Effector memory CD4-positive, alpha-beta T cell (primary cell): Measurements from ENCODE around the gene NPHP4.

ENCODE experiments used
- DNase-seq, 3 donors: peaks; one replicate each; pipeline ENCODE4 v3.0.0-alpha.2; 2020
- H3K27ac ChIP-seq: 2 replicates; pipeline ENCODE4 v1.7.0; 2013; ENCODE audit warnings: mild to moderate bottlenecking, low read length, moderate library complexity; ENCODE audit not compliant: insufficient read depth, poor library complexity, severe bottlenecking
- H3K27me3 ChIP-seq: replicated peaks from 2 replicates; pipeline ENCODE4 v1.7.0; 2013; ENCODE audit warnings: mild to moderate bottlenecking, low read length; ENCODE audit not compliant: insufficient read depth, control insufficient read depth, poor library complexity, severe bottlenecking
- H3K36me3 ChIP-seq: 2 replicates; pipeline ENCODE4 v1.7.0; 2013; ENCODE audit warnings: mild to moderate bottlenecking, low read length, moderate library complexity; ENCODE audit not compliant: control insufficient read depth, insufficient read depth
- H3K4me1 ChIP-seq: 2 replicates; pipeline ENCODE4 v1.7.0; 2013; ENCODE audit warnings: low read length, mild to moderate bottlenecking; ENCODE audit not compliant: control insufficient read depth, insufficient read depth, poor library complexity, severe bottlenecking
- H3K4me3 ChIP-seq: 2 replicates; pipeline ENCODE4 v1.7.0; 2013; ENCODE audit warnings: low read length, low read depth, mild to moderate bottlenecking; ENCODE audit not compliant: insufficient read depth, poor library complexity, severe bottlenecking
- H3K9me3 ChIP-seq: 2 replicates; pipeline ENCODE4 v1.7.0; 2013; ENCODE audit warnings: mild to moderate bottlenecking, low read length, moderate library complexity; ENCODE audit not compliant: control insufficient read depth

Gene NPHP4

DNA sequence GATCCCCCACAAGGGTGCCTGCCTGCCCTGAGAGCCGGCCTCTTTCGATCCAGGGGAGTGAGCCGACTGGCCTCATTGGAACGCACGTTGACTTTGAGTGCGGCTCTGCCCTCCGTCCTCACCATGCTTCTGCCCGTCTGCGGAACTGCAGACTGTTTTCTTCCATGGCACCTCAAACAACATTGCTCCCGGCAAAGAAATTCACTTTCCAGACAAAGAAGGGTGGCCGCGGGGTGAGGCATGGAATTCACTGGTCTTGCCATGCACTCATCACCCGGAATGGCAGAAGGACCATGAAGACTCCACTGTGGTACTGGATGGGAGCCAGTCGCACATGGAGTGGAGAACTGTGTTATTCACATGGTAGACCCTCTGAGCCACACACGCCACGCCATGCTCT is 169.5 kb downstream of the NPHP4 start:
- H3K4me3 ChIP-seq: no peak overlapping the region
- peaks cover 4% of the 10 kb centered on the region for H3K27me3 ChIP-seq
- no peaks in the 10 kb centered on the region for H3K36me3 ChIP-seq
- no peaks in the 10 kb centered on the region for H3K4me1 ChIP-seq
- H3K27ac ChIP-seq: no peak overlapping the region
- DNase-seq: no peak
- no peaks in the 10 kb centered on the region for H3K9me3 ChIP-seq

DNA sequence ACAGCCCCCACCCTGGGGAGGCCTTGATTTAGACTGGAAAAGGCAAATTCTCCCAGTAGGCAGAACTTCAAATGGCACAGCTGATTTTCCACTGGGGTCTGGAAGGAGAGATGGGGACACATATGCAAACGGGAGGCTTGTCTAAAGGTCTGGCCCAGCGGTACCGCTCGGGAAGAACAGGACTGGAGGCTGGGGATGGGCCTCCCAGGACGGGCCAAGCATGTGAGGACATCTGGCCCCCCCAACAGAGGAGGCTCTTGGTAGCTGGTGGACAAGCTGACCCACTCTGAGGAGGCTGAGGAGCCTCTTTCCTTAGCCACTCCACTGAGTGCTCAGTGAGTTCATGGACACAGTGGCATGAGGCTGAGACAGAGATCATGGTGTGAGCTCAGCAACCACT is 170.0 kb downstream of the NPHP4 start:
- no peak for DNase-seq
- Histone ChIP-seq H3K4me3 (no peak overlapping the region), H3K27ac (no peak overlapping the region), H3K36me3 (no peaks in the 10 kb centered on the region), H3K4me1 (no peaks in the 10 kb centered on the region), H3K27me3 (peaks cover 7% of the 10 kb centered on the region), H3K9me3 (no peaks in the 10 kb centered on the region)

GRCh38 chr1:5821540-5822176 is 170.6 kb downstream of the NPHP4 start:
- Histone ChIP-seq H3K27ac (no peak overlapping the region), H3K36me3 (no peaks in the 10 kb centered on the region), H3K9me3 (no peaks in the 10 kb centered on the region), H3K27me3 (peaks cover 8% of the 10 kb centered on the region), H3K4me1 (no peaks in the 10 kb centered on the region), H3K4me3 (no peak overlapping the region)
- DNase-seq: no peak

- Histone ChIP-seq H3K9me3 (no peaks in the 10 kb centered on the region), H3K27ac (no peak overlapping the region)
Observed at GRCh38 chr1:5820026-5820421, 172.2 kb downstream of the NPHP4 start.

DNA sequence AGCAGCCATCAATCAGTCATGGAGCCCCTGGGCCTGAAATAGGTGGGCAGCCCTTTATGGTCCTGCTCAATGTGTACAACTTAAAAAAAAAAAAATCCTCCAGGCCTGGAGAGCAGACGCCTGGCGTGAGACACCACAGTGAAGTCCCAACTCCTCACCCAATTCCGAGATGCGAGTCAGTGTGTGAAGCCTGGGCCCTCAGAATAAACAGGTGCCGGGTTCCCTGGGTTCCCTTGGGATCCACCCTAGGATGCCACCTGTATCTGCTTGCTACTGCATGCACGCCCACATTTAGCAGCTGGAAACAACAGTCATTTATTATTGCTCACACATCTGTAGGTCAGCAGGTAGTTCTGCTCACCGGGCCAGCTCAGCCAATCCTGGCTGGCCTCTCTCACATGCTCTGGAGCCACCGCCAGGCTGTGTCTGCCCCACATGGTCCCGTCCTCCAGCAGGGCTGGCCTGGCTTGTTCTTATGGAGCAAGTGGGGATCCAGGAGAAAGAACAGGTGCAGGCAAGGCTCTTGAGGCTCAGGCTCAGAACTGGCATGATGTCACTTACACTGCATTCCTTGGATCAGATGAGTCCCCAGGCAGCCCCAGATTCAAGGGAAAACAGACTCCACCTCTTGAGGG is 172.7 kb downstream of the NPHP4 start:
- Histone ChIP-seq H3K9me3 (no peaks in the 10 kb centered on the region), H3K27ac (no peak overlapping the region), H3K4me3 (no peak overlapping the region), H3K27me3 (peaks cover 8% of the 10 kb centered on the region), H3K36me3 (no peaks in the 10 kb centered on the region), H3K4me1 (no peaks in the 10 kb centered on the region)
- DNase-seq: no peak

More at GRCh38 chr1:5820026-5820421, 172.2 kb downstream of the NPHP4 start:
- no peaks in the 10 kb centered on the region for H3K36me3 ChIP-seq
- H3K4me3 ChIP-seq: no peak overlapping the region
- no peaks in the 10 kb centered on the region for H3K4me1 ChIP-seq
- peaks cover 8% of the 10 kb centered on the region for H3K27me3 ChIP-seq
- no peak for DNase-seq

DNA sequence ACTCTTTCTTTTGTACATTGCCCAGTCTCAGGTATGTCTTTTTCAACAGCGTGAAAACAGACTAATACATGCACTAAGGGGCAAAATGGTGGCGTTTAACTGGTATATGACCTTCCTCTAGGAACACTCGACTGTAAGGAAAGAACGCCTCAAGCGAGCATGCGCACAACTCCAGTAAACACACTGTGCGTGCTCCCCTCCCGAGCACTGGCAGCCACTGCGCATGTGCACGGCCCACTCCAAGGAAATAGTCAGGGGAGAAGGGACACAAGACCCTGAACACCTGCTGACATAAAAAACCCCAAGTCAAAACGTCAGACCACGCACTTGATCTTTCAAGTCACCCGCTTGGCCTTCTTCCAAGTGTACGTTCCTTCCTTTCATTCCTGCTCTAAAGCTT is 173.5 kb downstream of the NPHP4 start:
- Histone ChIP-seq H3K4me3 (no peak overlapping the region), H3K4me1 (no peaks in the 10 kb centered on the region), H3K27me3 (peaks cover 8% of the 10 kb centered on the region), H3K9me3 (no peaks in the 10 kb centered on the region), H3K36me3 (no peaks in the 10 kb centered on the region), H3K27ac (no peak overlapping the region)
- no peak for DNase-seq

GRCh38 chr1:5815716-5816115 is 176.5 kb downstream of the NPHP4 start:
- Histone ChIP-seq H3K27me3 (peaks cover 8% of the 10 kb centered on the region), H3K9me3 (no peaks in the 10 kb centered on the region), H3K36me3 (no peaks in the 10 kb centered on the region), H3K27ac (no peak overlapping the region), H3K4me1 (no peaks in the 10 kb centered on the region), H3K4me3 (no peak overlapping the region)
- DNase-seq: no peak

DNA sequence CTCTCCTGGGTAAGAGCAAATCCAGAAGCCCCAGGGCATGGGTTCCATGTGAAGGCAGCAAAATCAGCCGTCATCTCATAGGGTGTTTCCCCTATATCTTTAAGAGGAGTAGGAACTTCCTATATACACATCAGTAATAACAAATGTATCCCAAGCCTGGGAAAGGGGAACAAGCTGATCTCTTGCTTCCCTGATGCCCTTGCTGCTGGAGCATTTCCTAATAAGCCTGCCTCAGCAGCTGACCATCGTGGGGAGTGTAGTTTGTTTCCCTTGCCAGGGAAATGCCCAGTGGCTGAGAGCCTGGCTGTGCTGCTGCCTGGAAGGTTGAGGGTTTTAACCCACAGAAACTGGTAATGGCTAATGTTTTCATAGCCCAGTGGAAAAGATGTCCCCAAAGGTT is 177.0 kb downstream of the NPHP4 start:
- H3K27ac ChIP-seq: no peak overlapping the region
- no peak for DNase-seq
- no peaks in the 10 kb centered on the region for H3K36me3 ChIP-seq
- no peak overlapping the region for H3K4me3 ChIP-seq
- H3K27me3 ChIP-seq: peaks cover 8% of the 10 kb centered on the region
- H3K4me1 ChIP-seq: no peaks in the 10 kb centered on the region
- no peaks in the 10 kb centered on the region for H3K9me3 ChIP-seq

DNA sequence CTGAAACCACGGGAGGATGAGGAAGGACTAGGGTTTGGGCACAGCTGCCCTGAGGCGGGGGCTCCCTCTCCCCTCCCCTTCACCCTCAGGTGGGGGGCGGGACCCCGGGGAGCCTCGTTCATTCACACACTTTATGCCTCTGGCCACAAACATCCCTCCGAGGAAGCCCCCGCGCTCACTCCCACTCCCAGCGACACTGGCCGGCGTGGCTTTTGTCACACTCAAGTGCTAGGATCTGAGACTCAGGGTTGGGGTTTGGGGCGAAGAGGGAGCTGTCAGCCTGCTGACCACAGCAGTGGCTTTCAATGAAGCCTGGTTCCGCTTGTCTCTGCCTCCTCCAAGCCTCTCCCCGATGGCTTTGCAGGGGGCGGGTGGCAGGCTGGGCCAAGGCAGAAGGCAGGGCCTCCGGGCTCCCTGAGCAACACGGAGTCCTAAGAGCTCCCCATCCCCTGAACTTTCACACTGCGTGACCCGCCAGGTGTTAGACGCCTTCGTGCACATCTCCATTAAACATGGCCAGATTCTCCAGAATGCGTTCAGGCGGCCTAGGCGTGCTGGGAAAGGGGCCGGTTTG is 178.1 kb downstream of the NPHP4 start:
- Histone ChIP-seq H3K36me3 (no peaks in the 10 kb centered on the region), H3K4me1 (no peaks in the 10 kb centered on the region), H3K27me3 (peaks cover 8% of the 10 kb centered on the region), H3K4me3 (no peak overlapping the region), H3K27ac (no peak overlapping the region), H3K9me3 (no peaks in the 10 kb centered on the region)
- no peak for DNase-seq

DNA sequence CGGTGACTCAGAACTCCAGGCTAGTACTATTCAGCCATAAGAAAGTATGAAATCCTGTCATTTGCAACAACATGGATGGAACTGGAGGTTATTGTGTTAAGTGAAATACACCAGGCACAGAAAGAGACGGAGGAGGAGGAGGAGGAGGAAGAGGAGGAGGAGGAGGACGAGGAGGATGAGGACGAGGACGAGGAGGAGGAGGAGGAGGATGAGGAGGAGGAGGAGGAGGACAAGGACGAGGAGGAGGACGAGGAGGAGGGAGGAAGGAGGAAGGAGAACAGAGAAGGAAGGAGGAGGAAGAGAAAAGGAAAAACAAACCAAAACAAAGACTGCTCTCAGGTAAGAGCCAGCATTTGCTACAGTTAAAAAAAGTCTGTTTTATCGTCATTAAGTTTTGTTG is 178.7 kb downstream of the NPHP4 start:
- Histone ChIP-seq H3K36me3 (no peaks in the 10 kb centered on the region), H3K4me1 (no peaks in the 10 kb centered on the region), H3K9me3 (no peaks in the 10 kb centered on the region), H3K4me3 (no peak overlapping the region), H3K27me3 (peaks cover 8% of the 10 kb centered on the region), H3K27ac (no peak overlapping the region)
- no peak for DNase-seq
